T47D (cell line): ENCODE data around the gene DHRS3.
A peak's percentile ranks its signal among the peaks of the same experiment; 100 is the strongest.
"Not testable (repeated sequence)": the region's sequence is repeated elsewhere in the genome, so short reads cannot be mapped to it uniquely, and the experiment has no call there.

Experiments
- DNase-seq, 2 experiments: peaks; one replicate each; pipeline versions ENCODE4 v3.0.0 to v3.0.0-alpha.2; 2011 to 2012; ENCODE audit warnings: low read depth in 1 of 2, low spot score in 1 of 2
- JUND ChIP-seq: IDR thresholded peaks from 2 replicates; pipeline ENCODE4 v1.6.1; 2012; ENCODE audit warnings: low read depth
- in situ Hi-C: cut with HindIII; loops from 2 replicates; pipeline ENCODE4 v1.10.0; 2016; ENCODE audit warnings: low sequenced_read_pairs, low pct_unique_long_range_greater_than_20kb

DHRS3 gene

GRCh38 chr1:12567288-12567819 lies 50.7 kb downstream of the DHRS3 start:
- DNase-seq: no peak
- in situ Hi-C loops: no loop called here
- no peak for TF ChIP-seq JUND

GRCh38 chr1:12566484-12567287 lies 51.3 kb downstream of the DHRS3 start:
- TF ChIP-seq JUND: no peak
- in situ Hi-C loops: no loop called here
- no peak for DNase-seq

GRCh38 chr1:12565966-12566352 lies 52.1 kb downstream of the DHRS3 start:
- no peak for TF ChIP-seq JUND
- in situ Hi-C loops: no loop called here

GRCh38 chr1:12565094-12565965 lies 52.7 kb downstream of the DHRS3 start:
- TF ChIP-seq JUND: no peak
- DNase-seq: no peak
- in situ Hi-C loops: no loop called here

More at GRCh38 chr1:12565966-12566352, 52.1 kb downstream of the DHRS3 start:
- DNase-seq: peak in 1 of 2 experiments; percentile 16

- in situ Hi-C loops, DNase-seq: not testable (repeated sequence)
Observed at GRCh38 chr1:12564251-12564650, 53.8 kb downstream of the DHRS3 start.

GRCh38 chr1:12562955-12563576 lies 54.9 kb downstream of the DHRS3 start:
- no peak for DNase-seq
- TF ChIP-seq JUND: no peak
- in situ Hi-C loops: no loop called here

GRCh38 chr1:12561121-12561520 lies 56.9 kb downstream of the DHRS3 start:
- in situ Hi-C loops: no loop called here
- DNase-seq: no peak
- no peak for TF ChIP-seq JUND

GRCh38 chr1:12556957-12557935 lies 60.8 kb downstream of the DHRS3 start:
- TF ChIP-seq JUND: no peak
- no peak for DNase-seq
- in situ Hi-C loops: no loop called here

GRCh38 chr1:12556368-12556930 lies 61.6 kb downstream of the DHRS3 start:
- in situ Hi-C loops: no loop called here
- DNase-seq: peak in 1 of 2 experiments; percentile 47
- no peak for TF ChIP-seq JUND

GRCh38 chr1:12555411-12556367 lies 62.3 kb downstream of the DHRS3 start:
- in situ Hi-C loops: no loop called here
- DNase-seq: no peak
- no peak for TF ChIP-seq JUND
